HG02840 (cell line): ENCODE results near the gene ZNF555.
"Not testable (repeated sequence)": the region's sequence is repeated elsewhere in the genome, so short reads cannot be mapped to it uniquely, and the experiment has no call there.

ENCODE experiments used
- ATAC-seq: cut with Tn5 transposase; IDR thresholded peaks from one replicate; pipeline ENCODE4 v1.9.1; 2021; ENCODE audit warnings: mild to moderate bottlenecking, moderate library complexity, moderate number of reproducible peaks; ENCODE audit not compliant: unreplicated experiment, low FRiP score

Gene ZNF555

DNA sequence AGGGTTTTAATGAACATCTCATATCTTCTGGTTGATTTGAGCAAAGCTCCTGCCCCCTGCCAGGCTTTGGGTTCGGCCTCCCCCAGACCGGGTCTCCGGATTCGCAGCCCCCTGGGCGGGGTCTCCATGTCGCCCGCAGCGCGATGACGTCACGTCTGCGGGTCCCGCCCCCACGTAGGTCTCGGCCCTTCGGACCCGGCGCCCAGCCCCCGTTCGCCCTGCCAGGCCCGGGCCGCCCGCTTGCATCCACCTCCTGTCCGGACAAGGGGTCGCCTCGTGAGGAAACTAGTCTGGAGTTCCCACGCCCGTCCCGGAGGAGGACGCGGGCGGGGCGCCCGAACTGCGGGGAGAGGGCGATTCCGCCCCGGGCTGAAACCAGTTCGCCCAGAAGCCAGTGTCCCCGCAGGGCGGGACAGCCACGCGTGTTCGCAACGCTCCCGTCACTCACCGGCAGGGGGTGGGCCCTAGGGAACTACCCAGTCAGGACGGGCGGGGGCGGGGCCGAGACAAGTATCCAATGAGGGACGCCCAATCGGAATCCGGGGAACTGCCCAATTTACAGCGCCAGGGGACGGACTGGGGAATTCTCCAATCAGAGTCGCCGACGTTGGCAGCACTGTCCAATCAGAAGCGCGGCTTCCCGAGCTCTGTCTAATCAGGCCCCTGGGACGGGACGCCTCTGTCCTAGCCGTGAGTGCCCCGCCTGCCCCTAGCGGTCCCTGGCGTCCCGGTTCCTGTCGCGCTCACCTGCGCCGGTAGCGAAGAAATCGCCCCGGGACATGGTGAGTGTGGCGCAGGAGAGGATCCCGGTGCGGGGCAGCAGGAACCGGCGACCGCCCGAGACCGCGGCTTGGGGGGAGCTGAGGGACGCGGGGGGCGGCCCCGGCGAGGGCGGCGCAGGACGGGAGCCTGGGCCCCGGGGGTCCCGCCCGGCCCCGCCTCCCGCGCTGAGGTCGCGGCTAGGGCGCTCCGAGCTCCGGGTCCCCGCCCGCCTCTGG is at the start of gene ZNF555:
ZNF555 (plus strand) TSS at position 682 of the 998 bp plus-strand sequence; CDS start at position 780, 98 bp downstream.
- ATAC-seq: peak; percentile 88

- ATAC-seq: no peak
These were observed 49.4 kb upstream of the ZNF555 start for GRCh38 chr19:2791876-2792275.

- not testable (repeated sequence) for ATAC-seq
These were observed 48.6 kb upstream of the ZNF555 start for GRCh38 chr19:2792666-2793065.

- ATAC-seq: no peak
These were observed 48.1 kb upstream of the ZNF555 start for GRCh38 chr19:2793126-2793525.

DNA sequence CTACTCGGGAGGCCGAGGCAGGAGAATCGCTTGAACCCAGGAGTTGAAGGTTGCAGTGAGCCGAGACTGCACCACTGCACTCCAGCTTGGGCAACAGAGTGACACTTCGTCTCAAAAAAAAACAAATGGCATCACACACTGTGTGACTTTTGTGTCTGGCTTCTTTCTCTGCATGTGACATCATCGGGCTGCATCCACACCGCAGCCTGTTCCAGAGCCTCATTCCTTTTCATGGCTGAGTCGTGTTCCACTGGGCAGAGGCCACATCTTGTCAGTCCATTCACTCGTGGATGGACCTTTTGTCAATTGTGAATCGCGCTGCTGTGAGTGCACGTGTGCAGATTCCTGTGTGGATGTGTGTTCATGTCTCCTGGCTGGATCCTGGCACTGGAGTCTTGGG is 47.7 kb upstream of the ZNF555 start:
- ATAC-seq: no peak

DNA sequence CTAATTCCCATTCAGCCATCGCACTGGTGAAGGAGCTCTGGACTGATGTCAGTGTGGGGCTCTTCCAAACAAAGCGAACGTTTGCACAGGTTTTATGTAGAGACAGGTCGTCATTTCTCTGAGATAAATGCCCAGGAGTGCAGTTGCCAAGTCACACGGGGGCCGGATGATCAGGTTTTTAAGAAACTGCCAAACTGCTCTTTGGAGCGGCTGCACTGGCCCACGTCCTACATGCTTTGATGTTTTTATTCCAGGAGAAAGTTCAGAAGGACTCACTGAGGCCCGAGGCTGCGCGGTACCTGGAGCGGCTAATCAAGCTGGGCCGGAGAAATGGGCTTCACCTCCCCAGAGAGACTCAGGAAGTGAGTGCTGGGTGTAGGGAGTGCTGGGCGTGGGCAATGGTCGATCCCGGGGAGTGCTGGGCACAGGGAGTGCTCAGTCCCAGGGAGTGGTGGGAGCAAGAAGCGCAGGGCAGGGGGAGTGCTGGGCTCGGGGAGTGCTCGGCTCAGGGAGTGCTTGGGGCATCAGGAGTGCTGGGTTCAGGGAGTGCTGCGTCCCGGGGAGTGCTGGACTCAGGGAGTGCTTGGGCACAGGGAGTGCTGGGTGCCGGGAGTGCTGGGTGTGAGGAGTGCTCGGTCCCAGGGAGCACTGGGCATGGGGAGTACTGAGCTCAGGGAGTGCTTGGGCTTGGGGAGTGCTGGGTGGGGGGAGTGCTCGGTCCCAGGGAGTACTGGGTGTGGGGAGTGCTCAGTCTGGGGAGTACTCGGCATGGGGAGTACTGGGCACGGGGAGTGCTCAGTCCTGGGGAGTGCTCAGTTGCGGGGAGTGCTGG is 45.2 kb upstream of the ZNF555 start:
- no peak for ATAC-seq

GRCh38 chr19:2796659-2797266 is 44.5 kb upstream of the ZNF555 start:
- no peak for ATAC-seq

DNA sequence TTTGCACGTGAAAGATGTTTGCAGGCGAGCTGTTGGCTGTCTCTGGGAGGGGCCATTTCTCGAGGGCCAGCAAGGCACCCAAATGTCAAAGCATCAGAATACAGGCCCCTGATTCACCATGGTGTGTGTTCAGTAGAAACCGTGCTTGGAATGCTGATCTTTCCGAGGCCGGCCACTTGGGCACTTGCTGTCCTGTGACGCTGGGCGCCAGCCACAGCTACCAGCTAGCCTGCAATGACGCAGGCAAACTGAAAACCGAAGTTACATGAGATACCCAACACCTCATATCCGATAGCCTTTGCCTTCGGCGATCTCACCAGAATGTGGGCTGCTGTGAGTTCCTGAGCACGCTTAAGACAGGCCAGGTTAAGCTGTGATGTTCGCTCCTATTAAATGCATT is 44.0 kb upstream of the ZNF555 start:
- ATAC-seq: no peak

GRCh38 chr19:2798158-2798685 is 43.1 kb upstream of the ZNF555 start:
- no peak for ATAC-seq

GRCh38 chr19:2798733-2799132 is 42.5 kb upstream of the ZNF555 start:
- ATAC-seq: no peak

DNA sequence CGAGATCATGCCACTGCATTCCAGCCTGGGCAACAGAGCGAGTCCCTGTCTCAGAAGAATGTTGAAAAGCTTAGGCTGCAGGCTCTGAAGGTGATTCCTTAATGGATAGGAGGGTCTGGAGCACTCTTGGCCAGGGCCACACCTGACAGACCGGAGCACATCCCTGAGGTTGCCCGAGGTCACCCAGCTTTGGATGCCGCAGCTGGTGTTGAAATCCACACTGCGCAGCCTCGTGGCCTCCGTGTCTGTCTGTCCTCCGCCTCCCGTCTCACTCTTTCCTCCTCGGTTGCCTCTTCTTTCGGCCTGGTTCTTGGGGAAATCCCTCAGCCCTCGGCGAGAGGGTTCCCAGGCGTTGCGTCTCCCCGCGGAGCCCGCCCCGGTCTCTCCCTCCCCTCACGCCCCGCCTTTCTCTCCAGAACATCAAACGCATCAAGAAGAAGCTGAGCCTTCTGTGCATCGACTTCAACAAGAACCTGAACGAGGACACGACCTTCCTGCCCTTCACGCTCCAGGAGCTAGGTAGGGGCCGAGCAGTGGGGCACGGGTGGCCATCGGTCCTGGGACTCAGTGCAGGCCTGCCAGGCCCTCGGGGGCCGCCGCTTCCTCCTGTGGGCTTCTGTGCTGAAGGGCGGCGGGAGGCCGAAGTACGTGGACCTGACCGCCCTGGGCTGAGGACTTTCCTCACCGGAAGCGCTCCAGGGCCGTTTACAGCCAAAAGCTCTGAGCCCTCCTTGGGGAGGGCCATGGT is 41.8 kb upstream of the ZNF555 start:
- no peak for ATAC-seq

DNA sequence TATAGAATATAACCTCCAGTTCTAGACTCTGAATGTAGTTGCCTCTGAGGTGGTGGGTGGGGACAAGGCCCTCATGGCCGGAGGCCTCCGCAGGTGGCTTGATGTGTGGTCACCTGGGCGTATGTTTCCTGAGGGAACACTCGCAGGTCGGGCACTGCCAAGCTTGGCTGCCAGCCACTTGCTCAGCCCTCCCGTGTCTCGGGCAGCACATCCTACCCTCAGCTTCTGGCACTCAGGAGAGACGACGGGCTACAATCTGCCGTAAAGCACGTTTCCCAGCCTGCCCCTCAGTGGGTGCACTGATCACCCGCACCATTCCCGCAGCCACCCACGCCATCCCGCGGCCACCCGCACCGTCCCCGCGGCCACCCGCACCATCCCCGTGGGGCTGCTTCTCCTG is 40.8 kb upstream of the ZNF555 start:
- ATAC-seq: no peak

DNA sequence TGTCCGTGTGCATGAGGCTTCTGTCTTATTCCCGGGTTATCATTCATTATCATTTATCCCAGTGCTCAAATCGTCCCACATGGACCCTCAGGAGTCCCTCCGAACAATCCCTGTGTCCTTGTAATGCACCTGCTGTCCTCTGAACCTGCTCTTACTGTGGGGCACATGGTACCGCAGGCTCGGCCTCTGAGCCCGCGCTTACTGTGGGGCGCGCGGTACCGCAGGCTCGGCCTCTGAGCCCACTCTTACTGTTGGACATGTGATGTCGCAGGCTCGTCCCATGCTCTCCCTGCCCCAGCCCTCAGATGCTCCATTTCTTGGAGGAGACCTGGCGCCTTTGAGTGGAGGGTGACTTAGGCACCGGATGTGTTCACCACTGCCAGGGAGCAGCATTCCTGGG is 38.4 kb upstream of the ZNF555 start:
- no peak for ATAC-seq

DNA sequence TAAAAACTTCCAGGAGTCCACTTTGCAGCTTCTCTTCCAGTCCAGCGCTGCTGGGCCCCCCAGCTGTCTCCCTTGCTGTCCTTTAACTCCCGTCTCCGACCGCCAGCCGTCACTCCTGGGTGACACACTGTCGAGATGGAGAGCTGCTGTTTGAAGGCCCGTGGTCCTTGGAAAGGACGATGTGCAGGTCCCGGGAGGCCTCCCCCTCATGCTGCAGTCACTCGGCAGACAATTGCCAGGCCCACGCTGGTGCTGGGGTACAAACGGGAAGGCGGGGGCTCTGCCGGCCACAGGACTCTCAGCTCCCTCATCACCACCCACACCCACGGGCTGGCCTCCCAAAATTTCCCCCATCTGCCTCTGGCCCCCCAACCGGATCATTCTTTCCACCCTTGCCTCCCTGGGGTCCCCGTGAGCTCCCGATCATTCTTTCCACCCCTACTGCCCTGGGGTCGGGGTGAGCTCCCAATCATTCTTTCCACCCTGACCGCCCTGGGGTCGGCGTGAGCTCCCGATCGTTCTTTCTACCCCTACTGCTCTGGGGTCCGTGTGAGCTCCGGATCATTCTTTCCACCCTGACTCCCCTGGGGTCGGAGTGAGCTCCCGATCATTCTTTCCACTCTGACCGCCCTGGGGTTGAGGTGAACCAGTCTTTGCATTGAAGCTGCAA is 37.7 kb upstream of the ZNF555 start:
- no peak for ATAC-seq

DNA sequence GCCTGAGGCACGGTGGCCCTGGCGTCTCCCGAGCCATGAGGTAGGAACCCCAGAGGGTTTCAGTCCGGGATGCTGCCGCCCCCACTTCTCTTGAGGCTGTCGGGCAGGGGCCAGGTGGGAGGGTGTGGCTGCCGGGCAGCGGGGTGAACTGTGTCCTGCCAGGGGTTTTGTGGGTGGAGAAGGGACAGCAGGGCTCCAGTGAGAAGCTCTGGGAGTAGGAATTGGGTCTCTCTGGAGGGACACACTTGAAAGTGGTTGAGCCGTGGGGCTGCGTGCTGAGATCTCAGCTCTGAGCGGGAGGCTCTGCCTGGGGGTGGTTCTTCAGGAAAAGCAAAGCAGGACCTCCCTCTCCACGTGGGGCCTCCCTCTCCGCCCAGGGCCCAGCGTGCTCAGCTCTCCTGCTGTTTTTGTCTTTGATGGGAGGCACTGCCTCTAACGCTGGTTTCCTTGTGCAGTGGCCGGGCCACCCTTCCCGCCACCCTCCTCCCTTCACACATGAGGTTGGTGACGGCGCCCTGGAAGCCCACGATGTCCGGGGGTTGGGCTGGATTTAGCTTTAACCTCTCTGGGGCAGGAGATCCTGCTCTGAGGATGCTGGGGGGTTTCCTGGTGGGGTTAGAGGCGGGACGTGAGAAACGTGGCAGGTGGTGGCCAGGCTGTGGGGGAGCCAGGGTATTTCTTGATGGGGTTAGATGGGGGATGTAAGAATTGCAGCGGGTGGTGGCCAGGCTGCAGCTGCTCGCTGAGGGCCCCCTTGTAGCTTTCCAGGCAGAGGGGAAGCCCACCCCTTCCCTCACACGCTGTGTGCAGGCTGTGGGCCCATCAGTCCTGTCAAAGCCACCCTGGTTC is 36.9 kb upstream of the ZNF555 start:
- ATAC-seq: no peak

DNA sequence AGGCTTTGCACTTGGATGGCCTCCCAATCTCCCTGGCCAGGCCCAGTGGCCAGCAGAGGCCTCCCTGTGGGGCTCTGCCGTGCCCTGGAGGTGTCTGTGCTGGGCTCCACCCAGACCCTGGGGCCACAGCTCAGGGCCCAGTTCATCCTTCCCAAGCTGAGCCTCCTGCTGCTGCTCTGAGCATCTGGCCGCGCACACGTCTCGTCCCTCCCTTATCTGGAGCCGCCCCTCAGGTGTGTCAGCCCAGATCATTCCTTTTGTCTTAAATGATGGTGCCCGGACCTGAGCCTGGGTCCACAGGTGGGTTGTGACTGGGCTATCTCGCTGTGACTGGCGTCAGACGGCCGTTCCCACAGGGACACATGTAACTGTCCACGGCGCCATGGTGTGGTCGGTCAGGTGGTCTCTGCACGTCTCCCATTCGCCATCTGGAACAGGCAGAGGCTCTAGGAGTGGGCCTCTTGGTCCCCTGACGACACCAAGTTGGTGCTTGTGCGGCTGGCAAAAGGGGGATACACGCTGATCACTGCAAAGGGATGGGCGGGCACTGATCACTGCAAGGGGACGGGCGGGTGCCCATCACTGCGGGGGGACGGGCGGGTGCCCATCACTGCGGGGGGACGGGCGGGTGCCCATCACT is 35.9 kb upstream of the ZNF555 start:
- no peak for ATAC-seq

DNA sequence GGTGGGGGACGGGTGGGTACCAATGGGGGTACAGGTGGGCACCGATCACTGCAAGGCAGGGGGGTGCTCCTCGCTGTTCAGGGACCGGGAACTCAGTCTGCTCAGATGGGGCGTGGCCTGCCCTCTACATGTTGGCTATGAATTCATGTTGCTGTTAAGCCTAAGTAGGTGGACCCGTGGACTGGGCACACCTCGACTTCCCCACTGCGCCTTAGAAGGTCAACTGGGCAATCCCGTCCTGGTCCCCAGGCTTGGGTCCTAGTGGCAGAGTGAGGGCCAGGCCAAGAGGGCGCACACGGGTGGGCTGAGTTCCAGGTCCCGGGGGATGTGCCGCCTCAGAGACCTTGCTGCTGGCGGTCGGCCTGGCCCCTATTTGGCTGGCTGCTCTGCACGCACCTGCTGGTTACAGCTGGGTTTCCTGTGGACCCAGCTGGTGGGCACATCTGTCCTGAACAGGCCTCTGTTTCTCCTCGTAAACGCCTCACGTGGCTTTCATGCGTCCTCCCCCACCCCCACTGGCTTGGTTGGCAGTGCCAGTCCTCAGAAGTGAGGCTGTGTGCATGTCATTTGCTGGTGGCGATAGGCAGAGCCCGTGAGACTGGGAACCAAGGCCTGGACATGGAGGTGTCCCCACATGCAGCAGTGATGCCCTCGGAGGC is 35.2 kb upstream of the ZNF555 start:
- no peak for ATAC-seq
